Medulla oblongata (tissue), 1 donor: ENCODE data around the gene TSSK3.
"Not testable (repeated sequence)": the region's sequence is repeated elsewhere in the genome, so short reads cannot be mapped to it uniquely, and the experiment has no call there.

Experiments
- DNase-seq: peaks from one replicate; pipeline ENCODE4 v3.0.0-alpha.2; 2015; ENCODE audit errors: extremely low spot score

TSSK3 gene

DNA sequence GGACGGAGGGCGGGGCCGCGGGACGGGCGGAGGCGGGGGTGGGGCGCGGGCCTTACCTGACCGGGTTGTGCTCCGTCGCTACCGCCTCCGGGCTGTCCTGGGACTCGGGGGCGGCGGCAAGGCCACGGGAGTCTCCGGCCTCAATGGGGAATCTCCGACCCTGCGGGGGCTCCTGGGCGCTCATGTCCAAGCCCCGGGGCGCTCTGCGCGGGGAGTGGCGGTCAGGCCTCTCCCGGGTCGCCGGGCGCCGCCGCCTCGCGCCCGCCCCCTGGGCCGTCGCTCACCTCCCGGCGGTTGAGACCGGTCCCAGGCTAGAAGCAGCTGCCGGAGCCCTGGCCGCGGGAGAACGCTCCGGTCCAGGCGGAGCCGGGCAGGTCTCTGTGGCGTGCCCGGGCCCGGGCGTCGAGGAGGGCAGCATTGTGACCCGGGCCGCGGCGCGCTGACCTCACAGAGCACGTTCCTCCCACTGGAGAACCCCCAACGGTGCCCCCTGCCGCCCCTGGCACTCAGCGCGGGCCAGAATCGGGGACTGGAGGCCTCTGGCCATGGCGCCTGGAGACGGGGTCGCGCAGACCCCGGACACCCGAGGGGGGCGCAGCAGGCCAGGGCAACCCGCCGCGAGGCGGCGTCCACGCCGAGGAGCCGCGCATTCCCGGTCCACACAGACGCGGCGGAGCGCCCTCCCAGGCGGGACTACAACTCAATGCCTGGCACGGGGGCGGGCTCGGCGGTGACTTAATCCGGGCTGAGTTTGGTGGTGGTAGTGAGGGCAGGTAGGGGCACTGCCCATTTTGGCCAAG lies 465 bp upstream of the TSSK3 start:
- DNase-seq: peak; percentile 72

DNA sequence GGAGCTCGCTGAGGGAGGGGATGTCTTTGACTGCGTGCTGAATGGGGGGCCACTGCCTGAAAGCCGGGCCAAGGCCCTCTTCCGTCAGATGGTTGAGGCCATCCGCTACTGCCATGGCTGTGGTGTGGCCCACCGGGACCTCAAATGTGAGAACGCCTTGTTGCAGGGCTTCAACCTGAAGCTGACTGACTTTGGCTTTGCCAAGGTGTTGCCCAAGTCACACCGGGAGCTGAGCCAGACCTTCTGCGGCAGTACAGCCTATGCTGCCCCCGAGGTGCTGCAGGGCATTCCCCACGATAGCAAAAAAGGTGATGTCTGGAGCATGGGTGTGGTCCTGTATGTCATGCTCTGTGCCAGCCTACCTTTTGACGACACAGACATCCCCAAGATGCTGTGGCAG lies 1.4 kb downstream of the TSSK3 start:
- DNase-seq: no peak

DNA sequence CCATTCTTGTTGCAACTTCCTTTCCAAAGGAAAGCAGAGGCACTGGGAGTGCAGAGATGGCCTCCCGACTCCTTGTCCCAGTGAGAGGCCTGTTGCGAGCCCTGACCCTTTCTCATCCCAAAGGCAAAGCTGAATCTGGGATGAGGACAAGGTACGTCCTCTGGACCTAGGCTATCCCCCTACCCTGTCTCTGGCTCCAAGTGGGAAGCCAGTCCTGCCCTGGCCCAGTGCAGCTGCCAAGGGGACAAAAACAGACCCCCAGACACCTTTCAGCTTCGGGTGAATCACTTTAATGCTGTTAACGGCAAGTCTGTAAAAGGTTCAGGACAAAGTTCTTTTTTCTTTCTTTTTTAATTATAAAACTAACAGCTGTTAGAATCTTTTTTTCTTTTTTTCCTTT lies 2.5 kb downstream of the TSSK3 start:
- DNase-seq: no peak

DNA sequence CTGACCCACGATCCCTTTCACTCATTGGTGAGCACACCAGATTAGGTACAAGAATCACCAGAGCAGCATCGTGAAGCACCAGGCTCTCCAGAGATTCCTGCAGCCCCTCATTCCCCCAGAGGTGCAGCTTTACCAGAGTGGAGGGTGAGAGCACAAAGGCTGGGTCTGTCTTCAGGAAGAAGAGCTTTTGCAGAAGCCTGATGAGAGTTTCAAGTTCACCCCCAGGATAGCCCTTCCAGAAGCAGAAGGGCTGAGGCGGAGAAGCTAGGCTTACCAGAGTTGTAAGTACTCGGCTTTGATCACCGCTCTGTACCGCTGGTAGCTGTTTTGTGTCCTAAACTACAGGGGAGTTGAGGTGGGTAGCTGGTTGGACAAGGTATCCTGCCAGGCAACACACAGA lies 3.1 kb downstream of the TSSK3 start:
- no peak for DNase-seq

DNA sequence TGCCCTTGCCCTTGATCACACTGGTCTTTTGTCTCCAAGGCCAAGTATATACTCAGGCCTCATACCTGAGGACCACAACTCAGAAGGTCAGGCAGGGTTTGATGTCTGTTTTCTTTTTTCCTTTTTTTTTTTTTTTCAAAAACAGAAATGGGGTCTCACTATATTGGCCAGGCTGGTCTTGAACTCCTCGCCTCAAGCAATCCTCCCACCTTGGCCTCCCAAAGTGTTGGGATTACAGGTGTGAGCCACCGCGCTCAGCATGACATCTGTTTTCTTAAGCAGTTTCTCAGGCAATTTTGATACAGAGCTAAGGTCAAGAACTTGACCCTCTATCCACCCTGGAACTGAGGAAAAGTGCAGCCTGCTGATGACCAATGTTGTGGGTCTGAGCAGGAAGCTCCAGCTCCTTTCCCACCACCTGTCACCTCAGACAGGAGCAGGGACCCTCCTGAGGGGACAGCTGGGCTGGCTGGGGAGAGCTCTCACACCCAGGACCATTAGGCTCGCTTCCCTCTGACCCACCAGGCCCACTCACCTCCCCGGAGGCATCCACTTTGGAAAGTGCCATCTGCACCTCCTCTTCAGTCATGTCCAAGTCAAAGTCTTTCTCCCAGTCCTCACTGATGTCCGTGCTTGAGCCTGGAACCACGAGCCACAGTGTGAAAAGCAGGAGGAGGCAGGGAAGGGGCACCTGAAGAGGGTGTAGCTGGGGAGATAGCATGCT lies 5.7 kb downstream of the TSSK3 start:
- no peak for DNase-seq

DNA sequence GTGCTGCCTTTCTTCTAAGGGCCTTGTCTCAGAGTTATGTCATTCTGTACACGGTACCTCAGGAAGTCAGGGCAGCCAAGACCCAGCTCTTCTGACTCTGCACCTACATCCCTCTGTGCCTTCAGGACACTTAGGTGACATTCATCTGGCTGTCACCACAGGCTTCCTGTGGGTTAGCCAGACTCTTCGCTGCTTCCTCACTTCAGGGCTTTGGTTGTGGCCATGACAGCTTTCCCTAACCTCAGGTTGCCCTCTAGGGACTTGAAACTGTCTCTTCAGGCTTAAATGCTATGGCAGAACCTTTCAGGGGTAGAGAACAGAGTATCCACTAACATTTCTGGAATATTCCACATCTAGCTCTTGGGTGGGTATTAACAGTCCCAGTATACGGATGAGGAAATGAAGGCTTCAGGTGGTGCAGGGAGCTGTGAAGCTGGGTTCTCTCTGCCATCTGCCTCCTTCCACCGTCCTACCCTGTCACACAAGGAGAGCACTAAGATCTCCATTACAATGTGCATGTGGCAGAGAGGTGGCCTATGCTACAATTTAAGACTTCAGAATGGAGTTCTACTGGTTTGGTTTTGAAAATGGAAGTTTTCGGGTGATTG lies 9.9 kb downstream of the TSSK3 start:
- DNase-seq: no peak

DNA sequence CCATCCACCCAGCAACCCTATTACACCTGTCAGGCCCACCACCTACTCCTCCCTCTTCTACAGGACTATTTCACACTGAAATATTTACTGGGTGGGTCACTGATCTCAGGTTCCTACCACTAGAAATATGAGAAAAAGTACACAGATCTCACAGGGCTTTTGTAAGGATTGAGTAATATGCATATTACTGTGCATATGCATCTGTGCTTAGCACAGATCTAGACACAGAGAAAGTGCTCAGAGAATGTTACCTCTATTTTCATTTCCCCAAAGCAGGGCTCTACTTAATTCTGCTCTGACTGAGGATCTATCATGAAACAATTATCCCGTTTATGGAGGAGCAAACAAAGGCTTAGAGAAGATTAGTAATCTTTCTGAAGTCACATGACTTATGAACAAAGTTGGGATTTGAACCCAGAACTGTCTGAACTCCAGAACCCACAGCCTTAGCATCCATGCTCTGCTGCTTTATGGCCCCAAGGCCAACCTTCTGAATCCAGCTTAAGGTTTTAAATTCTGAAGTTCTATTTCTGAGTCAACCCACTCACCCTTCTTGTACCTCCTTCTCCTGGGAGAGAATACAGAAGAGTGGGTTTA lies 11.8 kb downstream of the TSSK3 start:
- no peak for DNase-seq

DNA sequence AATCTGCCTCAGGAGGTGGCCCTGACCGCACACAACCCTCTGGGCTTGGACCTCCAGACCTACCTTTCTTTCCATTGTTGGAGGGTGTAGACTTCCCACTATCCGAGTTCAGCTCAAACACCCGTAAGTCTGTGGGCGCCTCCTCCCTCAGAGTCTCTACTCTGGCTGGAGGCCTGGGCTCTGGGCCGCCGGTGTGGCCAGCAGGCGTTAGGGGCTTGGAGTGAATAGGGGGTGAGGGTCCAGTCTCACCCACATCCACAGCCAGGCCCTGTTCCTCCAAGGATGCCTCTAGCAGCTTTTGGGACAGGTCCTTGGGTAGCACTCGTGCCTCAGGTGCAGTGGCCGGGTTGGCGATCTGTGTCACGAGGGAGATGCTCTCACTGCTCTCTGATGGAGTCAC lies 13.9 kb downstream of the TSSK3 start:
- DNase-seq: no peak

DNA sequence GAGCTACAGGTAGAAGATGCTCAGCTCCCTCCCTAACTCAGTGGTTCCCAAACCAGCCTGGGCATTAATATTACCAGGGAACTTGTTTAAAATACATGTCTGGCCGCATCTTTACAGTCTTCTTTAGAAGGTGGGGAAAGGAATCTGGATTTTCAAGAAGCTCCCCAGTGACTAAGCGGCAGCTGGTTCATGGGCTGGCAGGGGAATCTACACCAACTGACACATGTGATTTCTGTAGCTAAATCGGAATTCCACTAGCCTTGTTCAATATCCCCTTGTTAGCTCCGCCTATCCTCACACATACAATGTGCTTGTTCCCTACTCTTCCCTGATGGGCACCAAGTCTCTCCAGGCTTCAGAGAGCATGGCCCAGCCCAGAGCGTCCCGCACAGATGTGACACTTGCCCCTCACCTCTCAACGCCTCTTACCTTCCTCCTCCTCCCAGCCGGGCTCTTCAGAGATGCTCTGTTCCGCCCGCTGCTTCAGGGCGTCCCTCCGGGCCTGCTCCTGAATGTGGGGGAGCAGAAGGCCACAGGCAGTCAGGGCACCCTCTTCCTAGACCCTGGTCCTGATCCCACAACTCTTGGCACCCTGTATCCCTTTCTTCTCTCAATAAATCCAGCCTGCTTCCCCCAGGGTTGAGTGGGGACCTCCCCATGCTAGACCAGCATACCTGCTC lies 15.3 kb downstream of the TSSK3 start:
- DNase-seq: no peak

DNA sequence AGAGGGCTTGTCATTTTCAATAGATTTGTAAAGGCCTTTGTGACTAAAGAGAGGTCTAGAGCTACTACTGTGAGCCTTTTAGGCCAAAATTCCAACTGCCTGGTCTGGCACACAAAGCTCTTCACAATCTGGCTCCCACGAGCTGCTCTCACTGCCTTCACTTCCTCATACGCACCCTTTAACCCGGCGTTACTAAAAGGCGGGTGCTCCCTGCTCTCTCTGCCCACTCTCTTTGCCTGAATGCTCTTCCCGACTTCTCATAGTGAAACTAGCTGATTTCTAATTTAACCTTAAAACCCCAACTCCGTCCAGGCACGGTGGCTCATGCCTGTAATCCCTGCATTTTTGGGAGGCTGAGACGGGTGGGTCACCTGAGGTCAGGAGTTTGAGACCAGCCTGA lies 17.7 kb downstream of the TSSK3 start:
- no peak for DNase-seq

DNA sequence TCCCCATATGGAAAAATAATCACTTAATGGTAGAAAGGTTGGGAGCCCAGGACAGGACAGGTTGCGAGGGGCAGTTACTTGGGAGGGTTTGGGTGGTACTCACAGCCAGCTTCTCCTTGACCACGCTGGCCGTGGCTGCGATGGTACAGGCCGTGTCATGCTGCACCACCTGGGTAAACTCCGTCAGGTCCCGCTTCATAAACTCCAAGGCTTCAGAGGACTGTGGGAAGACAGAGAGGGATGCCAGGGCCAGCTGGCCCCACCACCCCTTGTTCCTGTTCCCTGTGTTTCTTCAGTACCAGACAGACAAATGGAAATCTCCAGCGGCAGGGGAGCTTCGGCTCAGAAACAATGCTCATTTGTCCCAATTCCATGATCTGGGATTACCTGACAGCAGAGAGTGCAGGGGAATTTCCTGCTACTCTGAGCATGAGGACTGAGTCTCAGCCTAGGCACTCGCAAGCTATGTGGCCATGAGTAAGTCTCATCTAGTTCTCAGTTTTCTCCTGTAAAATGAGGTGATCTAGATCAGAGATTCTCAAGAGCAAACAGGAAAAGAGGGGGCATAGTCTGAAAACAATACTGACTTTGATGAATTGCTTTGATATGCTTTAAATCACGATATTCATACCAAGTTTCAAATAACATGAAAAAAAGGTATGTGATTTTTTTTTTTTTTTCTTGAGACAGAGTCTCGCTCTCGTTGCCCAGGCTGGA lies 24.5 kb downstream of the TSSK3 start:
- DNase-seq: no peak

DNA sequence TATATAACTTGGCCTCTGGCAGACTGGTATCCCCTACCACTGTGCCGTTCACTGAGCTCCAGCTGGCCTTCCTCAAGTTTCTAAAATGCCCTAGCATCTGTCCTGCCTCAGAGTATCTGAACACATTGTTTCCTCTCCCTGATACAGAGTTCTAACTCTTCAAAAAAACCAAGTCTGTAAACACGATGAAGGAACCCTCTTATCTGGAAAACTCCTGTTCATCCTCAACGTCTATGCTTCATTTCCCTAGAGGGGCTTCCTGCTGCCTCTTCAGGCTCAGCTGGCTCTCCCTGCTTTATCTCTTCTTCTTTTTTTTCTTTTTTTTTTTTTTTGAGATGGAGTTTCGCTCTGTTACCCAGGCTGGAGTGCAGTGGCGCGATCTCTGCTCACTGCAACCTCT lies 26.3 kb downstream of the TSSK3 start:
- no peak for DNase-seq

DNA sequence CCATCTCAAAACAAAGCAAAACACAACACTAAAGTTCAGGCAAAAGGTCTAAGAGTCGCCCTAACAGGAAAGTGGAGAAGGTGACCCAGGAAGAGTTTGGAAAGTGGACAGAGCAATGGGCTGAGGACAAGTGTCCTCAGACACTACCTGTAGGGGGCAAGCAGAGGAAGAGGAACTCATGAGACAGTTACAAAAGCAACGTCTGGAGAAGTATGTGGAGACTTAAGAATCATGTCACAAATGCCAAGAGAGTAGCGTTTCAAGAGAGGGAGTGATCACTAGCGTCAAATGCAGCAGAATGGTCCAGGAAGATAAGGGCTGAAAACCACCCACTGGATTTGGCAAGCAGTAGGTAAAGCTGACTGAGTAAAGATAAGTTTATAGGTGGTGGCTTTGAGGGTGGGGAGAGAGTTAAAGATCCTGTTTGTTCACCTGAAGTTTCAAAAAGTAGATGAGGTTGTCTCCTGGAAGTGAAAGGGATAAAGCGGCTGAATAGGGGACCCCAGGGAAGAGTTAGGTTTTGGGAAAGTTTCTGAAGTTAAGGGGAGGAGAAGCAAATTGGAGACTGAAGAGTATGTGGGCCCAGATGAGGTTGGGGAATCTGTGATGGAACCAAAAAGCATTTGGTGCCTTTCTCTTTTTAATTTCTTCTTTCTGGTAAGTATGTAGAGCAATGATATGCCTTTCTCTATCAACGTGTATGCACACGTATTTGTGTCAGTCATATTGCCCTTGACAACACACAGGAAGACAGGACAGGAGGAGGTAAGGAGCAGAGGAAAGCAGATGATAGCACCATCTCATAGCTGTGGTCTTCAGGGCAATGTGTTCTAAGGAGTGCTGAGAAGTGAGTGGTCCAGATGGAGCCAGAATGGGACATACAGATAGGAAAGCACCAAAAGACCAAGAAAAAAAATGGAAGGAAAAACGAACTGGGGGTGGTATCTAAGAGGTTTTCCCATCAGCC lies 28.8 kb downstream of the TSSK3 start:
- no peak for DNase-seq

DNA sequence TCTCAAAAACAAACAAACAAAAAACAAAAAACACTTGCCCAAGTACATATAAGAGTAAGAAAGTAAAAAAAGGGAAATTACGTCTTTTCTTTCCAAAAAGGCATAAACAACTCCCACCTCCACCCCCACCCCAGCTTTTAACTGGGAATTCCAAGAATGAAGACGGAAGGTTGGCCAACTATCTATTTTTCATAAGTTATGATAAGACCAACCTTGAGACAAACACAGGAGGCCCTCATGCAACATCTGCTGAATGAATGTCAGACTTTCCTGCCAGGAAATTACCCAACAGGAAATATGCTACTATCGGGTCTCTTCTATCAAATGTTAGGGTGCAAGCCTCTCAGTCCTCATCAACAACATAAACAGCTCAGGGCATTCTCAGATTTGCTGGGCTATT lies 30.0 kb downstream of the TSSK3 start:
- no peak for DNase-seq

DNA sequence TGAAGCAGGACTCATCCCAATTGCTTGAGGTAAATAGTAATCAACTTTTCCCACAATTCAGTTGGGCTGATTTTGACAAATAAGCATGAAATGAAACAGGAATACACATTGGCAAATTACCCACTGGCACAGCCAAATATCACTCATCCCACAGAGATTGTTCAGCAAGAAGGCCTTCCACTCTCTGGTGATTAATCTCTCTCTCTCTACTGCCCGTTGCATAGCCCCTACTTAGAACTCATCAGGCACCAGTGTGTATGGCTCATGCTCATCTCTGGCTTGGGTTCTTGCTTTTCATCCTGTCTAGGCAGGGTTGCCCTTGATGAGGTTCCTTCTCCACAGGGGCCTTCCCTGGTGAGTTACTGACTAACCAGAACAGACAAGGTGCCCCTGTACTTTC lies 30.8 kb downstream of the TSSK3 start:
- no peak for DNase-seq

DNA sequence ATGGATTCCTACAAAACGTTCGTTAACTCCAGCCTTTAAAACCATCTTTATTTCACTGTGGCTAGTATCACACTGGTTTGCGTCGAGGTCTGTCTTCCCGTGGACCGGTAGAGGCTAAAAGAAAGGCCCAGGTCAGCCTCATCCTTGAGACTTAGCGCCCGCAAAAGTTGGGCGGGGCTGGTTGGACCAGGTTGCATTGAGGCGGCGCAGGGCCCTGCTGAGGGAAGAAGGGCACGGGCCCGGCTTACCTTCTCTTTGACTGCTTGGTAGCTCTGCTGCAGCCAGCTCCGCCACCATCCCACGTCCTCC lies 31.4 kb downstream of the TSSK3 start:
- no peak for DNase-seq

DNA sequence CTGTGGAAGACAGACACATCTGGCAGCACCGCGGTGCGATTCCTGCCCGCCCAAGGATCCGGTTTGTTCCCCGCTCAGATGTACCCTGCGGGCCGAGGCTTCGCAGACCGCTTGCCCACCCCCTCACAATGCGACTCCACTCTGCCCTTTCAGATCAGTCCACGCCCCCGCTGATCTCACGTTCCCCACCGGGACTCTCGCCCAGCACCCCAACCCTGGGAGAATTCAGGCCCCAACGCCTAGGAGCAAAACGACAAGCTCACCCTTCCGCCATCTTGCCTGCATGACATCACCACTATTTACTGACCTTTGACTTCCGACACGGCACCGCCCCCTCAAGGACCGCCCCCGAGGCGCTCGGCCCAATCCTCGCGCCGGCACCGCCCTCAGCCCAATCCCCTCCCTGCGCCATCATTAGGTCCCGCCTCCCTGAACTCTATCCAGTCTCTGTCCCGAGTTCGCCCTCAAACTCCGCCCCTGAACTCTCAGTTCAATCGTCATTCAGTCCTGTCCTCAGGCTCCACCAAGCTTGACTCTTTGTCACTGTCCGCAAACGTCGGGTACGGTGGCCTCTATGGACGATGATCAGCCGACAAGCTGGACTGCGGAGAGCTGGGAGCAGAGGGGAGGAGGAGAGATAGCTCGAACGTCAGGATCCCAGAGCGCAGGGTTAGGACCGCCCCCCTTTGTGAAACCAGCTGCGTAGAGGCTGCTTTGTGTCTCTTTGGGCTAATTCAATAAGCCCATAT lies 32.0 kb downstream of the TSSK3 start, which contains the start of gene BSDC1:
BSDC1 (minus strand) TSS at position 301 of the 749 bp plus-strand sequence; CDS start at position 274, 27 bp downstream.
- DNase-seq: peak; percentile 100

DNA sequence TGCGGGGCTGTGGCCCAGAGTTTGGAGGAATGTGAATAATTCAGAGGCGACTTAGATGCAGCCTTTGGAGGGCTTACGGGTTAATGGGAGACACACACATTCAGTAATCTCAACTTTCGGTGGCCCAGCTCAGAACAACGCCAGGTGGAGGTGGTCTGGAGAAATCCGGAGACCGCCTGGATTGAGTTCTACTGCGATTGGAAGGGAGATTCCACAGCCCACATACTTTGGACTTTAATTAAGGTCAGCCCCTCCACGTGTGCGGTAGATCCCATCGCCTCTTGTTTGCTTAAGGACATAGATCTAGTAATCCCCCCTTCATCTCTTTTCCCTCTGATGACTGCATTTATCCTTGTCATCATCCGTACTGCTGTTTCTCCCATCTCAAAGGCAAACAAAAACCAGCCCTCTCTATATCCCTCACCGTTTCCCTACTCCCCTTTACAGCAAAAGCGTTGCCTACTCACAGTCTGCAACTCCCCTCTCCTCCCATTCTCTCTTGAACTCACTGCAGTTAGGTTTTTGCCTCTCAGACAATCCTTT lies 32.6 kb downstream of the TSSK3 start:
- no peak for DNase-seq

DNA sequence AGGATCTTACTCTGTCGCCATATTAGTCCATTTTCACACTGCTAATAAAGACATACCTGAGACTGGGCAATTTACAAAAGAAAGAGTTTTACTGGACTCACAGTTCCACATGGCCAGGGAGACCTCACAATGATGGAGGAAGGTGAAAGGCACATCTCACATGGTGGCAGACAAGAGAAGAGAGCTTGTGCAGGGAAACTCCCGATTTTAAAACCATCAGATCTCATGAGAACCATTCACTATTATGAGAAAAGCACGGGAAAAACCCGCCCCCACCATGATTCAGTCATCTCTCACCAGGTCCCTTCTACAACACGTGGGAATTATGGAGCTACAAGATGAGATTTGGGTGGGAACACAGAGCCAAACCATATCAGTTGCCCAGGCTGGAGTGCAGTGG lies 34.2 kb downstream of the TSSK3 start:
- not testable (repeated sequence) for DNase-seq
